SK-N-SH treated with all-trans-retinoic acid at 6 μM for 48 hours (cell line): ENCODE results near the gene DLG2.

Experiments
- ATAC-seq: fragments of 200-7000 bp; cut with Tn5 transposase; 3 replicates; pipeline ENCODE4 v1.9.1; 2020; ENCODE audit warnings: mild to moderate bottlenecking, moderate library complexity
- ARNTL ChIP-seq: fragments of 450-650 bp; formaldehyde crosslinking; IDR thresholded peaks from 2 replicates; pipeline ENCODE4 v1.5.0; 2020; ENCODE audit warnings: low read depth, mild to moderate bottlenecking, moderate library complexity, borderline replicate concordance
- BACH2 ChIP-seq: fragments of 250-450 bp; sonication (Bioruptor Pico); IDR thresholded peaks from 2 replicates; pipeline ENCODE4 v1.9.0; 2021; ENCODE audit warnings: mild to moderate bottlenecking, borderline replicate concordance
- CREB5 ChIP-seq: fragments of 250-450 bp; sonication (Bioruptor Pico); IDR thresholded peaks from 2 replicates; pipeline ENCODE4 v1.5.1; 2020; ENCODE audit warnings: low read depth, mild to moderate bottlenecking, moderate library complexity
- CSDC2 ChIP-seq: fragments of 250-450 bp; sonication (Bioruptor Pico); IDR thresholded peaks from 2 replicates; pipeline ENCODE4 v1.5.0; 2020; ENCODE audit warnings: mild to moderate bottlenecking, moderate library complexity
- CSRNP3 ChIP-seq: fragments of 250-450 bp; sonication (Bioruptor Pico); IDR thresholded peaks from 2 replicates; pipeline ENCODE4 v1.5.1; 2021; ENCODE audit warnings: mild to moderate bottlenecking, moderate library complexity
- GLIS3 ChIP-seq: fragments of 250-450 bp; sonication (Bioruptor Pico); IDR thresholded peaks from 2 replicates; pipeline ENCODE4 v1.5.0; 2020; ENCODE audit warnings: mild to moderate bottlenecking, moderate library complexity
- ISL1 ChIP-seq: fragments of 250-450 bp; sonication (Bioruptor Pico); IDR thresholded peaks from 2 replicates; pipeline ENCODE4 v2.1.2; 2022; ENCODE audit warnings: mild to moderate bottlenecking, moderate library complexity
- OSR1 ChIP-seq: fragments of 250-450 bp; sonication (Bioruptor Pico); IDR thresholded peaks from 2 replicates; pipeline ENCODE4 v1.8.0; 2022; ENCODE audit warnings: moderate library complexity, mild to moderate bottlenecking, inconsistent platforms
- PATZ1 ChIP-seq: fragments of 250-450 bp; sonication (Bioruptor Pico); IDR thresholded peaks from 2 replicates; pipeline ENCODE4 v1.8.0; 2020; ENCODE audit warnings: mild to moderate bottlenecking, moderate library complexity, borderline replicate concordance
- POU6F1 ChIP-seq: fragments of 250-450 bp; sonication (Bioruptor Pico); IDR thresholded peaks from 2 replicates; pipeline ENCODE4 v1.8.0; 2021; ENCODE audit warnings: low read depth, mild to moderate bottlenecking, moderate library complexity, borderline replicate concordance
- RARB ChIP-seq: fragments of 250-450 bp; sonication (Bioruptor Pico); IDR thresholded peaks from 2 replicates; pipeline ENCODE4 v1.8.0; 2021; ENCODE audit warnings: mild to moderate bottlenecking, moderate library complexity
- SNAI2 ChIP-seq: fragments of 250-450 bp; sonication (Bioruptor Pico); IDR thresholded peaks from 2 replicates; pipeline ENCODE4 v1.5.0; 2020; ENCODE audit warnings: mild to moderate bottlenecking, moderate library complexity
- TCF4 ChIP-seq: fragments of 250-450 bp; sonication (Bioruptor Pico); IDR thresholded peaks from 2 replicates; pipeline ENCODE4 v1.8.0; 2021; ENCODE audit warnings: mild to moderate bottlenecking, moderate library complexity, borderline replicate concordance
- TSHZ2 ChIP-seq: fragments of 250-450 bp; sonication (Bioruptor Pico); IDR thresholded peaks from 2 replicates; pipeline ENCODE4 v1.5.0; 2020; ENCODE audit warnings: mild to moderate bottlenecking, moderate library complexity
- ZC3H10 ChIP-seq: fragments of 250-450 bp; sonication (Bioruptor Pico); IDR thresholded peaks from 2 replicates; pipeline ENCODE4 v1.5.1; 2021; ENCODE audit warnings: mild to moderate bottlenecking, moderate library complexity
- ZFP30 ChIP-seq: fragments of 450-650 bp; formaldehyde crosslinking; IDR thresholded peaks from 2 replicates; pipeline ENCODE4 v1.5.0; 2022; ENCODE audit warnings: mild to moderate bottlenecking, moderate library complexity
- ZNF565 ChIP-seq: fragments of 450-650 bp; formaldehyde crosslinking; conservative IDR thresholded peaks from 2 replicates; pipeline ENCODE4 v1.5.0; 2020; ENCODE audit warnings: low read depth, mild to moderate bottlenecking, moderate library complexity
- ZNF70 ChIP-seq: fragments of 450-650 bp; formaldehyde crosslinking; IDR thresholded peaks from 2 replicates; pipeline ENCODE4 v1.5.0; 2020; ENCODE audit warnings: mild to moderate bottlenecking, moderate library complexity
- ZNF8 ChIP-seq: fragments of 450-650 bp; formaldehyde crosslinking; IDR thresholded peaks from 2 replicates; pipeline ENCODE4 v1.5.0; 2020; ENCODE audit warnings: mild to moderate bottlenecking, moderate library complexity

DLG2 gene

GRCh38 chr11:84817998-84818397, 809.1 kb downstream of the DLG2 start (continued):
- no peak for TF ChIP-seq POU6F1 (CRISPR knock-in tag)
- TF ChIP-seq CSDC2 (CRISPR knock-in tag) = no peak
- TF ChIP-seq ARNTL = no peak
- no peak for TF ChIP-seq ZNF8
- no peak for TF ChIP-seq ISL1 (CRISPR knock-in tag)

GRCh38 chr11:84812471-84812969, 814.6 kb downstream of the DLG2 start:
- ATAC-seq = no peak
- TF ChIP-seq POU6F1 (CRISPR knock-in tag) = no peak
- no peak for TF ChIP-seq ISL1 (CRISPR knock-in tag)
- no peak for TF ChIP-seq ZC3H10
- no peak for TF ChIP-seq TCF4 (CRISPR knock-in tag)
- TF ChIP-seq BACH2 (CRISPR knock-in tag) = no peak
- no peak for TF ChIP-seq CREB5 (CRISPR knock-in tag)
- TF ChIP-seq OSR1 = no peak
- no peak for TF ChIP-seq RARB (CRISPR knock-in tag)
- no peak for TF ChIP-seq ZNF70 (CRISPR knock-in tag)
- no peak for TF ChIP-seq ARNTL
- no peak for TF ChIP-seq CSDC2 (CRISPR knock-in tag)
- TF ChIP-seq PATZ1 = no peak

GRCh38 chr11:84806354-84806753, 820.8 kb downstream of the DLG2 start:
- ATAC-seq = no peak
- TF ChIP-seq BACH2 (CRISPR knock-in tag) (no peak), CSRNP3 (CRISPR knock-in tag) (no peak), ZFP30 (CRISPR knock-in tag) (no peak), CSDC2 (CRISPR knock-in tag) (no peak), ZC3H10 (no peak), GLIS3 (no peak), SNAI2 (CRISPR knock-in tag) (no peak), POU6F1 (CRISPR knock-in tag) (no peak), TSHZ2 (CRISPR knock-in tag) (no peak), TCF4 (CRISPR knock-in tag) (no peak), RARB (CRISPR knock-in tag) (no peak), ZNF565 (no peak)
- TF ChIP-seq, all 23 proteins: peak for 0
